ENCODE data around the gene GIGYF2.

DNA sequence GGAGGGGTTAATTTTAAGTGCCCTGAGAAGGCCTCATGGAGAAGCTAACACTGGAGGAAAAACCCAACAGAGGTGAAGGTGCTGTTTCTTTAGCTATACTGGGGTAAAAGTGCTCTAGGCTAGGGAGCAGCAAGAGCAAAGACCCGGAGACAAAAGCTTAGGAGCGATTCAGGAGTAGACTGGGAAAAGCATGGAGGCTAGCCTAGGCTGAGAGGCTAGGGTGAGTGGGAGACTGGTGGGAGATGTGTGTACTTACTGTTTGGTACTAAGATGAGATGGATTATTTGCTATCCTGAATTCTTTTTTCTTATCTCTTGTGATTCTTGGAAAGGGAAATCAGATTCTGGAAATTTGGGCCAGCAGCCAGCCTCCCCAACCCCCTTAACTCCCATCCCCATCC lies 2.0 kb downstream of the GIGYF2 start:
- TF ChIP-seq, protein P1, sequence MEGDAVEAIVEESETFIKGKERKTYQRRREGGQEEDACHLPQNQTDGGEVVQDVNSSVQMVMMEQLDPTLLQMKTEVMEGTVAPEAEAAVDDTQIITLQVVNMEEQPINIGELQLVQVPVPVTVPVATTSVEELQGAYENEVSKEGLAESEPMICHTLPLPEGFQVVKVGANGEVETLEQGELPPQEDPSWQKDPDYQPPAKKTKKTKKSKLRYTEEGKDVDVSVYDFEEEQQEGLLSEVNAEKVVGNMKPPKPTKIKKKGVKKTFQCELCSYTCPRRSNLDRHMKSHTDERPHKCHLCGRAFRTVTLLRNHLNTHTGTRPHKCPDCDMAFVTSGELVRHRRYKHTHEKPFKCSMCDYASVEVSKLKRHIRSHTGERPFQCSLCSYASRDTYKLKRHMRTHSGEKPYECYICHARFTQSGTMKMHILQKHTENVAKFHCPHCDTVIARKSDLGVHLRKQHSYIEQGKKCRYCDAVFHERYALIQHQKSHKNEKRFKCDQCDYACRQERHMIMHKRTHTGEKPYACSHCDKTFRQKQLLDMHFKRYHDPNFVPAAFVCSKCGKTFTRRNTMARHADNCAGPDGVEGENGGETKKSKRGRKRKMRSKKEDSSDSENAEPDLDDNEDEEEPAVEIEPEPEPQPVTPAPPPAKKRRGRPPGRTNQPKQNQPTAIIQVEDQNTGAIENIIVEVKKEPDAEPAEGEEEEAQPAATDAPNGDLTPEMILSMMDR (conservative IDR thresholded peaks at IDR 0.05; ENCODE audit: low read depth, low read length), result no peak
- TF ChIP-seq MXI1 (IDR thresholded peaks at IDR 0.05; ENCODE audit: borderline replicate concordance, low read depth, low read length) (no peak), RAD21 (IDR thresholded peaks at IDR 0.05; ENCODE audit: low read length) (no peak), POLR2A (IDR thresholded peaks at IDR 0.05; ENCODE audit: low read depth, low read length) (no peak), BHLHE40 (IDR thresholded peaks at IDR 0.05; ENCODE audit: low read depth, low read length) (no peak), MAFK (IDR thresholded peaks at IDR 0.05; ENCODE audit: low read depth, low read length) (no peak), FOS (IDR thresholded peaks at IDR 0.05; ENCODE audit: low read depth, low read length) (no peak), MAZ (IDR thresholded peaks at IDR 0.05; ENCODE audit: borderline replicate concordance, low read depth, low read length) (no peak), SMC3 (IDR thresholded peaks at IDR 0.05; ENCODE audit: low read depth, low read length) (no peak), CEBPB (IDR thresholded peaks at IDR 0.05; ENCODE audit: low read depth, low read length) (no peak), CHD1 (IDR thresholded peaks at IDR 0.05; ENCODE audit: low read depth, low read length) (no peak), RCOR1 (IDR thresholded peaks at IDR 0.05; ENCODE audit: insufficient replicate concordance, low read length) (no peak), RFX5 (IDR thresholded peaks at IDR 0.05; ENCODE audit: low read depth, low read length) (no peak)
- TF ChIP-seq, protein P2, sequence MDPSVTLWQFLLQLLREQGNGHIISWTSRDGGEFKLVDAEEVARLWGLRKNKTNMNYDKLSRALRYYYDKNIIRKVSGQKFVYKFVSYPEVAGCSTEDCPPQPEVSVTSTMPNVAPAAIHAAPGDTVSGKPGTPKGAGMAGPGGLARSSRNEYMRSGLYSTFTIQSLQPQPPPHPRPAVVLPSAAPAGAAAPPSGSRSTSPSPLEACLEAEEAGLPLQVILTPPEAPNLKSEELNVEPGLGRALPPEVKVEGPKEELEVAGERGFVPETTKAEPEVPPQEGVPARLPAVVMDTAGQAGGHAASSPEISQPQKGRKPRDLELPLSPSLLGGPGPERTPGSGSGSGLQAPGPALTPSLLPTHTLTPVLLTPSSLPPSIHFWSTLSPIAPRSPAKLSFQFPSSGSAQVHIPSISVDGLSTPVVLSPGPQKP (IDR thresholded peaks at IDR 0.05; ENCODE audit: borderline replicate concordance, low read depth, low read length), result no peak

Measured in IMR-90 (cell line).